Astrocyte (in vitro differentiated cells and primary cell): ENCODE data around the gene GOLPH3.

Experiments used
- EZH2 ChIP-seq: IDR thresholded peaks from 2 replicates; pipeline ENCODE4 v1.6.1; 2012; ENCODE audit warnings: mild to moderate bottlenecking, low read length, inconsistent platforms; ENCODE audit not compliant: insufficient read depth
- TF ChIP-seq, protein P1 (sequence below): IDR thresholded peaks from 2 replicates; pipeline ENCODE4 v1.5.1; 2011; ENCODE audit warnings: low read depth, mild to moderate bottlenecking, inconsistent platforms, low read length, moderate library complexity; ENCODE audit not compliant: insufficient read depth

DNA sequence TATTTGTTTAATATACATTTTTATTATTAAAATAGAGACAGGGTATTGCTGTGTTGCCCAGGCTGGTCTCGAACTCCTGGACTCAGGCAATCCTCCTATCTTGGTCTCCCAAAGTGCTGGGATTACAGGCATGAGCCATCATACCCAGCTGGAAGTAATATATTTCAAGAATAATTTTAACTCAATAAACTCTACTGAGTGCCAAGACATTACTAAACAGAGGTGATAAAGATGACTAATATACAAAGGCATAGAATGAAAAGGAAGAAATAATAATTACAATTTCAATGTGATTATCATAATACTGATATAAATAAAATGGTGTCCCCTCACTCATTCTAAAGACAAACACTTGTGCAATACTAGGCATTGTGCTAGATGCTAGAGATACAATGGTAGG lies 13.9 kb downstream of the GOLPH3 start:
- TF ChIP-seq, protein P1, sequence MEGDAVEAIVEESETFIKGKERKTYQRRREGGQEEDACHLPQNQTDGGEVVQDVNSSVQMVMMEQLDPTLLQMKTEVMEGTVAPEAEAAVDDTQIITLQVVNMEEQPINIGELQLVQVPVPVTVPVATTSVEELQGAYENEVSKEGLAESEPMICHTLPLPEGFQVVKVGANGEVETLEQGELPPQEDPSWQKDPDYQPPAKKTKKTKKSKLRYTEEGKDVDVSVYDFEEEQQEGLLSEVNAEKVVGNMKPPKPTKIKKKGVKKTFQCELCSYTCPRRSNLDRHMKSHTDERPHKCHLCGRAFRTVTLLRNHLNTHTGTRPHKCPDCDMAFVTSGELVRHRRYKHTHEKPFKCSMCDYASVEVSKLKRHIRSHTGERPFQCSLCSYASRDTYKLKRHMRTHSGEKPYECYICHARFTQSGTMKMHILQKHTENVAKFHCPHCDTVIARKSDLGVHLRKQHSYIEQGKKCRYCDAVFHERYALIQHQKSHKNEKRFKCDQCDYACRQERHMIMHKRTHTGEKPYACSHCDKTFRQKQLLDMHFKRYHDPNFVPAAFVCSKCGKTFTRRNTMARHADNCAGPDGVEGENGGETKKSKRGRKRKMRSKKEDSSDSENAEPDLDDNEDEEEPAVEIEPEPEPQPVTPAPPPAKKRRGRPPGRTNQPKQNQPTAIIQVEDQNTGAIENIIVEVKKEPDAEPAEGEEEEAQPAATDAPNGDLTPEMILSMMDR, result no peak
- no peak for TF ChIP-seq EZH2
